ENCODE measurements around the gene AHDC1.

Gene AHDC1

DNA sequence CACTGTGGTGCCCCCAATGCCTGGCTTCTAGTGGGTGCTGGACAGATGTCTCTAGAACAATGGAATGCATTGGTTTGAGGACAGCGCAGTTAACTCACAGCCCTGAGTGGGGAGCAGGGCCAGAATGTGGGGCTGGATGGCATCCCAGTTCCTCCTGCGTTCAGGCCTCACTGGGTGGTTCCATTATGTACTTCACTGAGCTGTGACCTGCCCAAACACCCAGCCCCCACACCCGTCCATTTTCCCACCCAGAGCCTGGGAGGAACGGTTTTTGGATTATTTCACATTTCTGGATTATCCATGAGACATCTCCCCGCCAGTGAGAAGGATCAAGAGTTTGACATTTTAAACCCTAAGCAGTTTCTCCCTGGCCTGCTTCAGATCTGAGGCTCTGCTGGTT, 58.7 kb downstream of the AHDC1 start:
- H3K27me3 ChIP-seq (ENCODE audit: insufficient read depth, low read length, poor library complexity): no peaks in the 10 kb centered on the region
- H2AK5ac ChIP-seq (ENCODE audit: low read length): no peak overlapping the region
- H2BK15ac ChIP-seq (replicated peaks; ENCODE audit: low read depth): no peak overlapping the region
- no peak overlapping the region for H3K56ac ChIP-seq (ENCODE audit: low read length)
- no peak overlapping the region for H4K5ac ChIP-seq (ENCODE audit: low read length)
- no peak overlapping the region for H4K8ac ChIP-seq (ENCODE audit: low read depth, low read length)
- H2BK5ac ChIP-seq (ENCODE audit: low read length): no peak overlapping the region
- no peak for DNase-seq
- H3K18ac ChIP-seq (ENCODE audit: low read length): no peak overlapping the region
- H3K4ac ChIP-seq (ENCODE audit: low read depth, low read length): no peak overlapping the region
- H3K27ac ChIP-seq (ENCODE audit: low read depth, low read length): no peak overlapping the region
- WGBS (ENCODE audit: extremely low coverage, insufficient coverage, low lambda C conversion rate): no CpG with 5 or more reads among the region's 5 CpGs
- peaks cover 2% of the 10 kb centered on the region for H3K36me3 ChIP-seq (ENCODE audit: control insufficient read depth, insufficient read depth, low read length)
- H3K4me2 ChIP-seq (ENCODE audit: low read length): no peak overlapping the region
- no peak overlapping the region for H3K4me3 ChIP-seq (ENCODE audit: low read length)
- no peaks in the 10 kb centered on the region for H3K79me2 ChIP-seq (ENCODE audit: control insufficient read depth, insufficient read depth, low read length)
- H3K9ac ChIP-seq (ENCODE audit: low read length): no peak overlapping the region
- no peak overlapping the region for H3K23ac ChIP-seq (ENCODE audit: low read length)
- H3K79me1 ChIP-seq (ENCODE audit: low read length): no peaks in the 10 kb centered on the region
- no peak overlapping the region for H2BK120ac ChIP-seq (ENCODE audit: low read depth, low read length)
- peaks cover 5% of the 10 kb centered on the region for H3K4me1 ChIP-seq (ENCODE audit: control insufficient read depth, low read depth, low read length)

- Histone ChIP-seq H2BK15ac (replicated peaks; ENCODE audit: low read depth) (no peak overlapping the region), H3K4me1 (ENCODE audit: control insufficient read depth, low read depth, low read length) (peaks cover 5% of the 10 kb centered on the region), H4K8ac (ENCODE audit: low read depth, low read length) (no peak overlapping the region), H2BK5ac (ENCODE audit: low read length) (no peak overlapping the region), H3K23ac (ENCODE audit: low read length) (no peak overlapping the region), H3K4me3 (ENCODE audit: low read length) (no peak overlapping the region), H3K36me3 (ENCODE audit: control insufficient read depth, insufficient read depth, low read length) (peaks cover 2% of the 10 kb centered on the region), H3K27ac (ENCODE audit: low read depth, low read length) (no peak overlapping the region), H3K27me3 (ENCODE audit: insufficient read depth, low read length, poor library complexity) (no peaks in the 10 kb centered on the region), H3K56ac (ENCODE audit: low read length) (no peak overlapping the region), H2BK120ac (ENCODE audit: low read depth, low read length) (no peak overlapping the region), H3K18ac (ENCODE audit: low read length) (no peak overlapping the region), H3K79me2 (ENCODE audit: control insufficient read depth, insufficient read depth, low read length) (no peaks in the 10 kb centered on the region), H3K4me2 (ENCODE audit: low read length) (no peak overlapping the region), H3K4ac (ENCODE audit: low read depth, low read length) (no peak overlapping the region), H4K5ac (ENCODE audit: low read length) (no peak overlapping the region), H3K79me1 (ENCODE audit: low read length) (no peaks in the 10 kb centered on the region), H3K9ac (ENCODE audit: low read length) (no peak overlapping the region), H2AK5ac (ENCODE audit: low read length) (no peak overlapping the region)
- no CpG with 5 or more reads among the region's 7 CpGs for WGBS (ENCODE audit: extremely low coverage, insufficient coverage, low lambda C conversion rate)
- no peak for DNase-seq
These were observed 59.1 kb downstream of the AHDC1 start for GRCh38 chr1:27544834-27545233.

GRCh38 chr1:27543284-27543683, 60.7 kb downstream of the AHDC1 start:
- Histone ChIP-seq H3K79me2 (ENCODE audit: control insufficient read depth, insufficient read depth, low read length) (no peaks in the 10 kb centered on the region), H2BK5ac (ENCODE audit: low read length) (no peak overlapping the region), H3K27me3 (ENCODE audit: insufficient read depth, low read length, poor library complexity) (no peaks in the 10 kb centered on the region), H2BK15ac (replicated peaks; ENCODE audit: low read depth) (no peak overlapping the region), H3K27ac (ENCODE audit: low read depth, low read length) (peak overlapping the region; percentile 5), H2BK120ac (ENCODE audit: low read depth, low read length) (no peak overlapping the region), H4K8ac (ENCODE audit: low read depth, low read length) (no peak overlapping the region), H3K4ac (ENCODE audit: low read depth, low read length) (no peak overlapping the region), H3K4me1 (ENCODE audit: control insufficient read depth, low read depth, low read length) (peaks cover 5% of the 10 kb centered on the region), H3K36me3 (ENCODE audit: control insufficient read depth, insufficient read depth, low read length) (peaks cover 2% of the 10 kb centered on the region), H3K9ac (ENCODE audit: low read length) (no peak overlapping the region), H3K79me1 (ENCODE audit: low read length) (no peaks in the 10 kb centered on the region), H2AK5ac (ENCODE audit: low read length) (no peak overlapping the region), H3K18ac (ENCODE audit: low read length) (no peak overlapping the region), H3K4me2 (ENCODE audit: low read length) (no peak overlapping the region), H4K5ac (ENCODE audit: low read length) (no peak overlapping the region), H3K4me3 (ENCODE audit: low read length) (no peak overlapping the region), H3K23ac (ENCODE audit: low read length) (no peak overlapping the region), H3K56ac (ENCODE audit: low read length) (peak overlapping the region; percentile 22)
- no CpG with 5 or more reads among the region's 6 CpGs for WGBS (ENCODE audit: extremely low coverage, insufficient coverage, low lambda C conversion rate)
- DNase-seq: no peak

GRCh38 chr1:27542463-27543273, 61.3 kb downstream of the AHDC1 start:
- Histone ChIP-seq H4K5ac (ENCODE audit: low read length) (no peak overlapping the region), H2BK5ac (ENCODE audit: low read length) (peak overlapping the region; percentile 5), H2BK120ac (ENCODE audit: low read depth, low read length) (no peak overlapping the region), H3K4me1 (ENCODE audit: control insufficient read depth, low read depth, low read length) (peaks cover 7% of the 10 kb centered on the region), H3K23ac (ENCODE audit: low read length) (no peak overlapping the region), H2AK5ac (ENCODE audit: low read length) (no peak overlapping the region), H3K9ac (ENCODE audit: low read length) (peak overlapping the region; percentile 12), H3K4ac (ENCODE audit: low read depth, low read length) (no peak overlapping the region), H2BK15ac (replicated peaks; ENCODE audit: low read depth) (no peak overlapping the region), H3K18ac (ENCODE audit: low read length) (peak overlapping the region; percentile 2), H3K36me3 (ENCODE audit: control insufficient read depth, insufficient read depth, low read length) (peaks cover 2% of the 10 kb centered on the region), H4K8ac (ENCODE audit: low read depth, low read length) (no peak overlapping the region), H3K4me3 (ENCODE audit: low read length) (no peak overlapping the region), H3K4me2 (ENCODE audit: low read length) (no peak overlapping the region), H3K56ac (ENCODE audit: low read length) (peak overlapping the region; percentile 74), H3K79me1 (ENCODE audit: low read length) (peaks cover under 1% of the 10 kb centered on the region), H3K27me3 (ENCODE audit: insufficient read depth, low read length, poor library complexity) (no peaks in the 10 kb centered on the region), H3K79me2 (ENCODE audit: control insufficient read depth, insufficient read depth, low read length) (no peaks in the 10 kb centered on the region), H3K27ac (ENCODE audit: low read depth, low read length) (peak overlapping the region; percentile 15)
- no CpG with 5 or more reads among the region's 19 CpGs for WGBS (ENCODE audit: extremely low coverage, insufficient coverage, low lambda C conversion rate)
- peak; percentile 82 for DNase-seq

DNA sequence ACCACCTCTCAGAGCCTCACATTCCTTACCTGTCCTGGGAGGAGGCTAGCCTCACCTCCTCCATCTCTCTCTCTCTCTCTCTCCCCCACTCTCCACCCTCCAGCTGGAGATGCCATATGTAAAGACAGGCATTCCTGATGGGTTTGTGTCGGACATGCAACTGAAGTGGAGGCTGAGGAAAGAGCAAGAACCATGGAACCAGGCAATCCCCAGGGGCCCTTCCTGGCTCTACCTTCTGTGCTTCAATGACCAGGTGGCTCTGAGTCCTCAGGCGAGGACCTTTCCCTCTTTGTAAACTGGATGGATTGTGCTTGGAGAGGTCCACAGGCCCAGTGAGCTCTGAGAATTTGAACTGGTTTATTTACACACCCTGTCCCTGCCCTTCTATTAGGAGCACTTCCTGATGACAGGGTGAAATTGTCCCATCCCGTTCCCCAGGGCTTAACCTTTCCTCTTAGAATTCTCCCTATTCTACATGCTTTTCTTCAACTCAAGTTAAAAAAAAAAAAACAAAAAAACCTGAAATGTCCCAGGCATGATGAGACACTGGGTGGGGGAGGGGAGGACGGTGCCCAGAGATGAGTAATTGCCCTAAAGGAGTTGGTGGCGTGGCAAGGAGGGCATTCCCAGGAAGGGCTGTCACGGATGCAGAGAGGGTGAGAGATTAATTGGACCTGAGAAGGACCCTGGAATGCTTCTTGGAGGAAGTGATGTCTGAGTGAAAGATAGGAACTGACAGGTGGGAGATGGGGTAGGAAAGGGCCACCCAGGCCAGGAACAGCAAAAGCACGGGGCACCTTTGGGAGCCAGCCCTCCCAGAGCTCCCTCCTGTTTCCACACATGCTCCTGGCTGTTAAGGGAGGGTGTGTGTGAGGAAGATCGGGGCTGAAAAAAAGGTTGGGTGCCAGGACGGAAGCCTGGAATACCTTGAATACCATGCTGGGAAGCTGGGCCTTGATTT, 63.8 kb downstream of the AHDC1 start:
- Histone ChIP-seq H3K4me1 (ENCODE audit: control insufficient read depth, low read depth, low read length) (peaks cover 24% of the 10 kb centered on the region), H3K79me1 (ENCODE audit: low read length) (peaks cover 6% of the 10 kb centered on the region), H3K56ac (ENCODE audit: low read length) (no peak overlapping the region), H3K79me2 (ENCODE audit: control insufficient read depth, insufficient read depth, low read length) (no peaks in the 10 kb centered on the region), H3K4me2 (ENCODE audit: low read length) (no peak overlapping the region), H3K18ac (ENCODE audit: low read length) (no peak overlapping the region), H3K27ac (ENCODE audit: low read depth, low read length) (peak overlapping the region; percentile 14), H2AK5ac (ENCODE audit: low read length) (no peak overlapping the region), H3K4me3 (ENCODE audit: low read length) (no peak overlapping the region), H2BK120ac (ENCODE audit: low read depth, low read length) (no peak overlapping the region), H3K36me3 (ENCODE audit: control insufficient read depth, insufficient read depth, low read length) (peaks cover 2% of the 10 kb centered on the region), H3K27me3 (ENCODE audit: insufficient read depth, low read length, poor library complexity) (no peaks in the 10 kb centered on the region), H4K5ac (ENCODE audit: low read length) (no peak overlapping the region), H3K23ac (ENCODE audit: low read length) (no peak overlapping the region), H3K4ac (ENCODE audit: low read depth, low read length) (no peak overlapping the region), H3K9ac (ENCODE audit: low read length) (no peak overlapping the region), H4K8ac (ENCODE audit: low read depth, low read length) (no peak overlapping the region), H2BK15ac (replicated peaks; ENCODE audit: low read depth) (no peak overlapping the region), H2BK5ac (ENCODE audit: low read length) (no peak overlapping the region)
- WGBS (ENCODE audit: extremely low coverage, insufficient coverage, low lambda C conversion rate): no CpG with 5 or more reads among the region's 9 CpGs
- DNase-seq: peak; percentile 70

All from mesendoderm (in vitro differentiated cells).